GM12891 (cell line): ENCODE results near the gene SH3RF2.

Source experiments
- POLR2A ChIP-seq: IDR thresholded peaks from 2 replicates; pipeline ENCODE4 v1.6.1; 2011; ENCODE audit warnings: low read depth, low read length, control low read depth
- POLR2AphosphoS5 ChIP-seq: IDR thresholded peaks from 2 replicates; pipeline ENCODE4 v1.6.1; 2011; ENCODE audit warnings: low read depth, low read length, control low read depth
- POU2F2 ChIP-seq: IDR thresholded peaks from 2 replicates; pipeline ENCODE4 v1.6.1; 2011; ENCODE audit warnings: low read depth, mild to moderate bottlenecking, control low read depth, low read length, moderate library complexity
- SPI1 ChIP-seq: IDR thresholded peaks from 2 replicates; pipeline ENCODE4 v1.6.1; 2011; ENCODE audit warnings: low read depth, low read length, control low read depth
- TAF1 ChIP-seq: IDR thresholded peaks from 2 replicates; pipeline ENCODE4 v1.6.1; 2011; ENCODE audit warnings: low read depth, low read length, control low read depth

DNA sequence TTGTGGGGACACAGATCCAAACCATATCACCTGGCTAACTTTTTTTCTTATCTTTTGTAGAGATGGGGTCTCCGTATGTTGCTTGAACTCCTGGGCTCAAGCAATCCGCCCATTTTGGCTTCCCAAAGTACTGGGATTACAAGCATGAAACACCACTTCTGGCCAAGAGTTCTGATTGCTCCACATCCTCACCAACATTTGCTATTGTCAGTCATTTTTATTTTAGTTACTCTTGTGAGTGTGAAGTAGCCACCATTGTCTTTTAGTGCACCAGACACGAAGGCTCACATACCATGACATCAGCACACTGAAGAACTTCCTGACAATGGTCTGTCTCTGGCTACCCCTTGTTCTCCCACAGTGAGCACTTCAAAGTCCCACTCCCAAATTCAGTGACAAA, 151.7 kb downstream of the SH3RF2 start:
- no peak for TF ChIP-seq POLR2A
- TF ChIP-seq POLR2AphosphoS5: no peak
- no peak for TF ChIP-seq TAF1
- no peak for TF ChIP-seq SPI1
- no peak for TF ChIP-seq POU2F2
